BE2C (cell line): ENCODE data around the gene CSF1R.

Experiments used
- DNase-seq: peaks from one replicate; pipeline ENCODE4 v3.0.0-alpha.2; 2020
- H3K27me3 ChIP-seq: fragments of 250-450 bp; sonication (Bioruptor Pico); 2 replicates; pipeline ENCODE4 v1.5.1; 2020; ENCODE audit warnings: mild to moderate bottlenecking
- H3K36me3 ChIP-seq: fragments of 250-450 bp; sonication (Bioruptor Pico); 2 replicates; pipeline ENCODE4 v1.5.1; 2020; ENCODE audit warnings: mild to moderate bottlenecking
- H3K4me1 ChIP-seq: fragments of 250-450 bp; sonication (Bioruptor Pico); 2 replicates; pipeline ENCODE4 v1.5.1; 2020
- H3K4me3 ChIP-seq: 2 replicates; pipeline ENCODE4 v1.5.1; 2011; ENCODE audit warnings: low read depth, low read length
- H3K9me3 ChIP-seq: fragments of 250-450 bp; sonication (Bioruptor Pico); 2 replicates; pipeline ENCODE4 v1.5.1; 2020
- CTCF ChIP-seq: IDR thresholded peaks from 2 replicates; pipeline ENCODE4 v1.5.1; 2012; ENCODE audit warnings: mild to moderate bottlenecking, low read depth, low read length

Gene CSF1R

GRCh38 chr5:150017226-150018005 lies 68.9 kb downstream of the CSF1R start:
- H3K9me3 ChIP-seq: no peaks in the 10 kb centered on the region
- H3K4me1 ChIP-seq: no peaks in the 10 kb centered on the region
- TF ChIP-seq CTCF: no peak
- DNase-seq: no peak
- H3K4me3 ChIP-seq: no peak overlapping the region
- no peaks in the 10 kb centered on the region for H3K27me3 ChIP-seq
- H3K36me3 ChIP-seq: peaks cover 84% of the 10 kb centered on the region

GRCh38 chr5:150016537-150016936 lies 69.8 kb downstream of the CSF1R start:
- H3K9me3 ChIP-seq: no peaks in the 10 kb centered on the region
- H3K4me1 ChIP-seq: no peaks in the 10 kb centered on the region
- no peak overlapping the region for H3K4me3 ChIP-seq
- DNase-seq: no peak
- TF ChIP-seq CTCF: no peak
- peaks cover 85% of the 10 kb centered on the region for H3K36me3 ChIP-seq
- no peaks in the 10 kb centered on the region for H3K27me3 ChIP-seq

- Histone ChIP-seq H3K9me3 (no peaks in the 10 kb centered on the region), H3K36me3 (peaks cover 83% of the 10 kb centered on the region), H3K4me3 (no peak overlapping the region), H3K4me1 (no peaks in the 10 kb centered on the region), H3K27me3 (no peaks in the 10 kb centered on the region)
- no peak for TF ChIP-seq CTCF
- DNase-seq: no peak
These were observed 70.9 kb downstream of the CSF1R start for GRCh38 chr5:150015415-150015814.

GRCh38 chr5:150014456-150014855 lies 71.9 kb downstream of the CSF1R start:
- peaks cover 84% of the 10 kb centered on the region for H3K36me3 ChIP-seq
- H3K9me3 ChIP-seq: no peaks in the 10 kb centered on the region
- H3K4me3 ChIP-seq: no peak overlapping the region
- no peak for DNase-seq
- no peaks in the 10 kb centered on the region for H3K4me1 ChIP-seq
- no peaks in the 10 kb centered on the region for H3K27me3 ChIP-seq
- no peak for TF ChIP-seq CTCF

GRCh38 chr5:150013931-150014330 lies 72.4 kb downstream of the CSF1R start:
- Histone ChIP-seq H3K27me3 (no peaks in the 10 kb centered on the region), H3K36me3 (peaks cover 84% of the 10 kb centered on the region), H3K4me1 (no peaks in the 10 kb centered on the region), H3K9me3 (no peaks in the 10 kb centered on the region), H3K4me3 (no peak overlapping the region)
- no peak for DNase-seq
- TF ChIP-seq CTCF: no peak

GRCh38 chr5:150009671-150010387 lies 76.5 kb downstream of the CSF1R start:
- no peaks in the 10 kb centered on the region for H3K9me3 ChIP-seq
- no peaks in the 10 kb centered on the region for H3K27me3 ChIP-seq
- H3K4me1 ChIP-seq: no peaks in the 10 kb centered on the region
- TF ChIP-seq CTCF: no peak
- peak; percentile 47 for DNase-seq
- no peak overlapping the region for H3K4me3 ChIP-seq
- H3K36me3 ChIP-seq: peaks cover 92% of the 10 kb centered on the region
